Measurements from ENCODE around the gene AVPR2.
A peak's percentile ranks its signal among the peaks of the same experiment; 100 is the strongest.

Gene AVPR2

GRCh38 chrX:153932220-153932915 lies 27.9 kb downstream of the AVPR2 start:
- no peak for DNase-seq (ENCODE audit: low read depth)

- DNase-seq (ENCODE audit: low read depth): peak; percentile 62
Observed at GRCh38 chrX:153933748-153934147, 29.3 kb downstream of the AVPR2 start.

GRCh38 chrX:153934148-153934761 lies 29.8 kb downstream of the AVPR2 start:
- no peak for DNase-seq (ENCODE audit: low read depth)

GRCh38 chrX:153934762-153935325 lies 30.4 kb downstream of the AVPR2 start, which contains the start of gene NAA10:
Gene NAA10 (minus strand): TSS chrX:153935037. CDS start chrX:153934904, 133 bp downstream.
- DNase-seq (ENCODE audit: low read depth): peak; percentile 73

GRCh38 chrX:153935326-153935851 lies 30.9 kb downstream of the AVPR2 start:
- DNase-seq (ENCODE audit: low read depth): no peak

GRCh38 chrX:153937056-153937455 lies 32.6 kb downstream of the AVPR2 start:
- no peak for DNase-seq (ENCODE audit: low read depth)

GRCh38 chrX:153938226-153938786 lies 33.8 kb downstream of the AVPR2 start:
- no peak for DNase-seq (ENCODE audit: low read depth)

- DNase-seq (ENCODE audit: low read depth): no peak
Observed at GRCh38 chrX:153939573-153939972, 35.1 kb downstream of the AVPR2 start.

- no peak for DNase-seq (ENCODE audit: low read depth)
Observed at GRCh38 chrX:153941336-153942252, 37.1 kb downstream of the AVPR2 start.

- DNase-seq (ENCODE audit: low read depth): no peak
Observed at GRCh38 chrX:153944140-153944799, 39.8 kb downstream of the AVPR2 start, which contains the start of gene RENBP. Gene RENBP (minus strand): TSS chrX:153944643. CDS start chrX:153944610, 33 bp downstream.

- DNase-seq (ENCODE audit: low read depth): no peak
Observed at GRCh38 chrX:153944800-153945150, 40.3 kb downstream of the AVPR2 start.

- no peak for DNase-seq (ENCODE audit: low read depth)
Observed at GRCh38 chrX:153945956-153946943, 41.8 kb downstream of the AVPR2 start.

GRCh38 chrX:153947009-153947769 lies 42.7 kb downstream of the AVPR2 start:
- DNase-seq (ENCODE audit: low read depth): peak; percentile 75

GRCh38 chrX:153948002-153948466 lies 43.6 kb downstream of the AVPR2 start:
- DNase-seq (ENCODE audit: low read depth): no peak

GRCh38 chrX:153948847-153949805 lies 44.7 kb downstream of the AVPR2 start:
- no peak for DNase-seq (ENCODE audit: low read depth)

- no peak for DNase-seq (ENCODE audit: low read depth)
Observed at GRCh38 chrX:153950127-153950526, 45.7 kb downstream of the AVPR2 start.

GRCh38 chrX:153951683-153952372 lies 47.4 kb downstream of the AVPR2 start:
- no peak for DNase-seq (ENCODE audit: low read depth)

Data from iris pigment epithelial cell (primary cell).